ENCODE measurements around the gene CRYZL1.

CRYZL1 gene

GRCh38 chr21:33674226-33674625, 32.7 kb upstream of the CRYZL1 start:
- no peak for TF ChIP-seq CTCF (IDR thresholded peaks at IDR 0.05; ENCODE audit: low read depth, low read length)
- Histone ChIP-seq H3K27me3 (no peaks in the 10 kb centered on the region), H3K4me1 (no peaks in the 10 kb centered on the region), H3K9me3 (no peaks in the 10 kb centered on the region), H3K4me3 (ENCODE audit: low read depth, low read length) (no peak overlapping the region), H3K36me3 (no peaks in the 10 kb centered on the region)
- no peak for DNase-seq

GRCh38 chr21:33673473-33673872, 31.9 kb upstream of the CRYZL1 start:
- no peaks in the 10 kb centered on the region for H3K9me3 ChIP-seq
- no peak for DNase-seq
- H3K36me3 ChIP-seq = no peaks in the 10 kb centered on the region
- H3K27me3 ChIP-seq = no peaks in the 10 kb centered on the region
- peaks cover under 1% of the 10 kb centered on the region; the same call in 1 of the 2 replicates for H3K4me1 ChIP-seq
- no peak overlapping the region for H3K4me3 ChIP-seq (ENCODE audit: low read depth, low read length)
- no peak for TF ChIP-seq CTCF (IDR thresholded peaks at IDR 0.05; ENCODE audit: low read depth, low read length)

- Histone ChIP-seq H3K4me3 (ENCODE audit: low read depth, low read length) (no peak overlapping the region), H3K9me3 (no peaks in the 10 kb centered on the region), H3K36me3 (no peaks in the 10 kb centered on the region), H3K27me3 (no peaks in the 10 kb centered on the region), H3K4me1 (peaks cover 9% of the 10 kb centered on the region; the same call in 1 of the 2 replicates)
- no peak for TF ChIP-seq CTCF (IDR thresholded peaks at IDR 0.05; ENCODE audit: low read depth, low read length)
- DNase-seq = no peak
Measured at GRCh38 chr21:33670076-33670978, 28.8 kb upstream of the CRYZL1 start.

- no peak overlapping the region for H3K4me3 ChIP-seq (ENCODE audit: low read depth, low read length)
- no peak for TF ChIP-seq CTCF (IDR thresholded peaks at IDR 0.05; ENCODE audit: low read depth, low read length)
- no peaks in the 10 kb centered on the region for H3K27me3 ChIP-seq
- H3K4me1 ChIP-seq = peaks cover 9% of the 10 kb centered on the region; the same call in 1 of the 2 replicates
- no peaks in the 10 kb centered on the region for H3K9me3 ChIP-seq
- H3K36me3 ChIP-seq = no peaks in the 10 kb centered on the region
- DNase-seq = no peak
Measured at GRCh38 chr21:33668620-33669019, 27.1 kb upstream of the CRYZL1 start.

DNA sequence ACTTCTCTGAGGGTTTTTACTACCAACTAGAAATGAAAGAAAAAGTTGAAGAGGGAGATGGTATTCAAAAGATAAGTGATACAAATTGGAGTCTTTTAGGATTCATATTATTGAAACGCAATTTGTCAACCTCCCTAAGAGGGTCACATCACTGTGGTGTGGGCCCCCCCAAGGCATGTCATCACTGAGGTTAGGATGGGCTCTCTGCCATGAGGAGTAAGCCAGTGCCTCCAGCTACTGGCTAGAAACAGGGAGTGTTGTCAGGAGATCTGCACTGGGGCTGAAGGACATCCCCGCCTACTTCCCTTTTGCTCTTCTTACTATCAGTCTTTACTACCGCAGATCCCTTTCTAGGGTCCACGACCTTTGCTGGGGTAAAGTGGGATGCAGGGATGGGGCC, 26.6 kb upstream of the CRYZL1 start:
- no peaks in the 10 kb centered on the region for H3K9me3 ChIP-seq
- no peak for TF ChIP-seq CTCF (IDR thresholded peaks at IDR 0.05; ENCODE audit: low read depth, low read length)
- no peaks in the 10 kb centered on the region for H3K27me3 ChIP-seq
- peaks cover 9% of the 10 kb centered on the region; the same call in 1 of the 2 replicates for H3K4me1 ChIP-seq
- peak; percentile 27 for DNase-seq
- H3K4me3 ChIP-seq (ENCODE audit: low read depth, low read length) = no peak overlapping the region
- no peaks in the 10 kb centered on the region for H3K36me3 ChIP-seq

DNA sequence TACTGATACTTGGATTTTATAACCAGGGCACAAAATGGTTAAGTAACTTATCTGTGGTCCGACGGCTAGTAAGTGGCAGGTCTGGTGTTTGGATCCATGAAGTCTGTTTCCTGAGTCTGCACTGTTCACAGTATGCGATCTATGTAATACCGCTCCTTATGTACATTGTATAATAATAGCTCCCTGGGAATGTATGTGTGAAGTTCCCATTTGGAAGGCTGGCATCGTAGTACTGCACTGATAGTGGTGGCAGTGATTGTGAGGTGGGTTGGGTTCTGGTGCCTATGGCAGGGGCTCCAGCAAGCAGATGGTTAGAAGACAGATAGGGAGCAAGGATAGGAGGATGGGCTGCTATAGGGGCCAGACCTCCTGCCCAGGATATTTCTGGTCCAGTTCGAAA, 26.1 kb upstream of the CRYZL1 start:
- no peaks in the 10 kb centered on the region for H3K27me3 ChIP-seq
- no peaks in the 10 kb centered on the region for H3K9me3 ChIP-seq
- H3K36me3 ChIP-seq = no peaks in the 10 kb centered on the region
- peak overlapping the region; percentile 13 for H3K4me3 ChIP-seq (ENCODE audit: low read depth, low read length)
- DNase-seq = peak; percentile 32
- peaks cover 9% of the 10 kb centered on the region; the same call in 1 of the 2 replicates for H3K4me1 ChIP-seq
- TF ChIP-seq CTCF (IDR thresholded peaks at IDR 0.05; ENCODE audit: low read depth, low read length) = no peak

Data from BE2C (cell line).